Activated T-helper 2 cell treated with anti-CD3 and anti-CD28 coated beads, Interferon-gamma antibody, Interleukin-2, Interleukin-4, amounts not matched to agents 10 μg/mL and 5 μg/mL and 100 μg/mL, durations not matched to agents 14 hours and 24 hours and 36 hours (primary cell): ENCODE results near the gene FAM81B. TPM values are rescaled to one million over a fixed set of nuclear protein-coding genes. Genes with fewer than 3 reads are reported as not detected.

Experiments used
- DNase-seq: peaks from one replicate; pipeline ENCODE4 v3.0.0; 2021; ENCODE audit warnings: low spot score
- H3K27ac Mint-ChIP-seq: one replicate; pipeline ENCODE4 v1.8.0; 2021; ENCODE audit warnings: mixed read lengths
- H3K27me3 Mint-ChIP-seq: one replicate; pipeline ENCODE4 v1.8.0; 2021; ENCODE audit warnings: low read depth, mixed read lengths
- H3K36me3 Mint-ChIP-seq: one replicate; pipeline ENCODE4 v1.8.0; 2021; ENCODE audit warnings: low read depth, mixed read lengths
- H3K4me1 Mint-ChIP-seq: one replicate; pipeline ENCODE4 v1.8.0; 2021; ENCODE audit warnings: low read depth, mixed read lengths
- H3K4me3 Mint-ChIP-seq: one replicate; pipeline ENCODE4 v1.8.0; 2021; ENCODE audit warnings: low read depth, mild to moderate bottlenecking, moderate library complexity, mixed read lengths
- H3K9me3 Mint-ChIP-seq: one replicate; pipeline ENCODE4 v1.8.0; 2021; ENCODE audit warnings: mixed read lengths
- intact Hi-C: fragments of 100-400 bp; cut with micrococcal nuclease; formaldehyde crosslinking; loops from one replicate; pipeline ENCODE4 v1.15.1; 2023
- total RNA-seq: library from RNA; stranded (reverse); gene quantifications from 2 replicates; pipeline ENCODE4 v1.2.3, GENCODE V29; 2022

Gene FAM81B
- total RNA-seq, 1 donor from 2014 or later, result not detected

- H3K27ac Mint-ChIP-seq, result no peak overlapping the region
- DNase-seq, result no peak
- H3K4me3 Mint-ChIP-seq, result no peak overlapping the region
- H3K27me3 Mint-ChIP-seq, result peaks cover 12% of the 10 kb centered on the region
- H3K9me3 Mint-ChIP-seq, result no peaks in the 10 kb centered on the region
- no peaks in the 10 kb centered on the region for H3K4me1 Mint-ChIP-seq
- intact Hi-C loops, result no loop called here
- H3K36me3 Mint-ChIP-seq, result no peaks in the 10 kb centered on the region
Measured at GRCh38 chr5:95447961-95448360, 56.8 kb downstream of the FAM81B start.

GRCh38 chr5:95448789-95449188 is 57.6 kb downstream of the FAM81B start:
- H3K4me3 Mint-ChIP-seq, result no peak overlapping the region
- H3K27me3 Mint-ChIP-seq, result peaks cover 9% of the 10 kb centered on the region
- intact Hi-C loops, result no loop called here
- H3K36me3 Mint-ChIP-seq, result no peaks in the 10 kb centered on the region
- no peak overlapping the region for H3K27ac Mint-ChIP-seq
- DNase-seq, result no peak
- H3K9me3 Mint-ChIP-seq, result no peaks in the 10 kb centered on the region
- H3K4me1 Mint-ChIP-seq, result no peaks in the 10 kb centered on the region

- DNase-seq, result no peak
- intact Hi-C loops, result no loop called here
- Mint-ChIP-seq H3K27ac (no peak overlapping the region), H3K9me3 (no peaks in the 10 kb centered on the region), H3K4me3 (no peak overlapping the region), H3K27me3 (peaks cover 4% of the 10 kb centered on the region), H3K4me1 (no peaks in the 10 kb centered on the region), H3K36me3 (no peaks in the 10 kb centered on the region)
Measured at GRCh38 chr5:95449460-95449859, 58.3 kb downstream of the FAM81B start.

DNA sequence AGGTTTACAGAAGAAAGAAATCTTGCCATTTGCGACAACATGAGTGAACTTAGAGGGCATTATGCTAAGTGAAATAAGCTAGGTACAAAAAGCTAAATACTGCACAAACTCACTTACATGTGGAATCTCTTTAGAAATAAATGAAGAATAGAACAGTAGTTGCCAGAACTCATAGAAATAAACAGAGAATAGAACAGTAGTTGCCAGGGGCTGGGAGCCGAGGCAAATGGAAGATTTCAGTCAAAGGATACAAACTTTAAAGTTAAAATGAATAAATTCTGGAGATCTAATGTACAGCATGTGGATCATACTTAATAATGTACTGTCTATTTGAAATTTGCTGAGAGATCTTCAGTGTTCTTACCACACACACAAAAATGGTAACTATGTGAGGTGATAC is 63.4 kb downstream of the FAM81B start:
- Mint-ChIP-seq H3K4me1 (no peaks in the 10 kb centered on the region), H3K27ac (no peak overlapping the region), H3K4me3 (no peak overlapping the region), H3K36me3 (peaks cover 1% of the 10 kb centered on the region), H3K27me3 (peaks cover 2% of the 10 kb centered on the region), H3K9me3 (no peaks in the 10 kb centered on the region)
- DNase-seq, result no peak
- intact Hi-C loops, result no loop called here

DNA sequence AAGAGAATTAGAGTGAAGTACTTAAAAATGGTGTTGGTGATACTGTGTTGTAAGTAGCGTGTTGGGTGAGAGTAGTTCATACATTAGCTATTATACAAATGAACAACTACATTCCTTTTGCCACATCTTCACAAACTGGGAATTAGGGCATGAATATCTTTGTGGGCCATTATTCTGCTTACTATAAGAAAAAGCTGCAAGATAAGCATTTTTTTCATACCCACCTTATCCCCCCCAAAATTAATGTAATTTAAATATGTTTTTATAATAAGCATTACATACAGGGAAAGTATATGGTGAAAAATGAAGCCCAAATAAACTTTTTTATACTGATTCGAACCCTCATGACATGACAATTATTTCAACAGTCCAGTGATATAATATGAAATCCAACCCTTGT is 69.5 kb downstream of the FAM81B start:
- Mint-ChIP-seq H3K27me3 (no peaks in the 10 kb centered on the region), H3K27ac (no peak overlapping the region), H3K4me3 (no peak overlapping the region), H3K4me1 (no peaks in the 10 kb centered on the region), H3K9me3 (no peaks in the 10 kb centered on the region), H3K36me3 (peaks cover 18% of the 10 kb centered on the region)
- DNase-seq, result no peak
- intact Hi-C loops, result no loop called here

DNA sequence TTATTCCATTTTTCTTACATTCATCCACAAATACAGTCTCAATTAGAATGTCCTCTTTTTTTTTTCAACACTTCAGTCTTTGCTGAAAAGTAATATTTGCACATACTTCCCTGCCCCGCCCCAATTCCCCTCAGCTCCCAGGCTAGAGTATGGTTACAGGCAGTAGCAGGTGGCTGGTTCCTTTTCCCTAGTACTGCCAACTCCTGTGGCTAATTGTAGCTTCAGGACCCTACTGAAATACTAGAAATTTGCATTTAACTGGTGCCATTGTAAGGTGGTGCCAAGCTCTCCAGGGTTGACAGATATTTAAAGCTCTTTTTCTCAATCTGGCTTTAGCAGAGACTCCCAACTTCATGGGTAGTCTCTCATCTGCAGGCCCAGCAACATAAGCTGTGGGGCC is 80.3 kb downstream of the FAM81B start:
- Mint-ChIP-seq H3K27me3 (no peaks in the 10 kb centered on the region), H3K9me3 (no peaks in the 10 kb centered on the region), H3K27ac (no peak overlapping the region), H3K4me1 (no peaks in the 10 kb centered on the region), H3K36me3 (peaks cover 35% of the 10 kb centered on the region), H3K4me3 (no peak overlapping the region)
- no peak for DNase-seq
- intact Hi-C loops, result no loop called here

DNA sequence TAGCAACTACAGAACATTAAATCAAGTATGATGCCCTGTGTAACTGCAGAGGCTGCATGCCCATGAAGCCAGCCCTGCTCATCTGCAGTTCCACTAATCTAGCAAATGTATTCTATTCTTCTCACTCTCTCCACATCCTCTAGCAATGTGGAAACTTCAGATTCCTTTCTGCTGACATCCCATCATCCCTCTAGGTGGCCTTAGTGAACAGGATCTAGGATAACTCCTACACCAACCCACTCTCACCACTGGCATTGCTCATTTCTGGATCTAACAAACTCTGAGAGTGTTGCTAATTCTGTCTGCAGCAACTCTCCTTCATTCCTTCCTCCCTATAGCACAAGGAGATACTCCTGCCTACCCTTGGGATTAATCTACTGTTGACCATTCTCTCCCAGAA is 80.8 kb downstream of the FAM81B start:
- intact Hi-C loops, result no loop called here
- no peak overlapping the region for H3K27ac Mint-ChIP-seq
- no peaks in the 10 kb centered on the region for H3K9me3 Mint-ChIP-seq
- H3K27me3 Mint-ChIP-seq, result no peaks in the 10 kb centered on the region
- no peak for DNase-seq
- no peaks in the 10 kb centered on the region for H3K4me1 Mint-ChIP-seq
- H3K4me3 Mint-ChIP-seq, result no peak overlapping the region
- peaks cover 37% of the 10 kb centered on the region for H3K36me3 Mint-ChIP-seq

- intact Hi-C loops, result no loop called here
- H3K9me3 Mint-ChIP-seq, result peaks cover 30% of the 10 kb centered on the region
- H3K36me3 Mint-ChIP-seq, result peaks cover 81% of the 10 kb centered on the region
- no peaks in the 10 kb centered on the region for H3K27me3 Mint-ChIP-seq
- H3K27ac Mint-ChIP-seq, result no peak overlapping the region
- H3K4me1 Mint-ChIP-seq, result no peaks in the 10 kb centered on the region
- H3K4me3 Mint-ChIP-seq, result no peak overlapping the region
- no peak for DNase-seq
Measured at GRCh38 chr5:95484421-95484820, 93.3 kb downstream of the FAM81B start.

- no peak overlapping the region for H3K4me3 Mint-ChIP-seq
- no peak for DNase-seq
- no peak overlapping the region for H3K27ac Mint-ChIP-seq
- intact Hi-C loops, result no loop called here
- H3K9me3 Mint-ChIP-seq, result peaks cover 30% of the 10 kb centered on the region
- H3K4me1 Mint-ChIP-seq, result no peaks in the 10 kb centered on the region
- peaks cover 80% of the 10 kb centered on the region for H3K36me3 Mint-ChIP-seq
- H3K27me3 Mint-ChIP-seq, result no peaks in the 10 kb centered on the region
Measured at GRCh38 chr5:95486191-95486590, 95.0 kb downstream of the FAM81B start.

DNA sequence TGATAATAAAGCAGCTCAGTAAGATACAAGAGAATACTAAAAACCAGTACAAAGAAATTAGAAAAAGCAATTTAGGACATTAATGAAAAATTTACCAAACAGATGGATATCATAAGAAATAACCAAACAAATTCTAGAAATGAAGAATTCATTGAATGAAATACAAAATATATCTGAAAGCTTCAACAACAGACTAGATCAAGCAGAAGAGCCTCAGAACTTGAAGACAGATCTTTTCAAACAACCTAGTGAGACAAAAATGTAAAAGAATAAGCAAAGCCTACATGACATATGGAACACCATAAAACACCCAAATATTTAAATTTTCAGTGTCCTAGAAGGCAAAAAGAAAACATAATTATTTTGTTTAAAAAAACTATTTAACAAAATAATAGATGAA is 96.7 kb downstream of the FAM81B start:
- Mint-ChIP-seq H3K36me3 (peaks cover 81% of the 10 kb centered on the region), H3K9me3 (peaks cover 26% of the 10 kb centered on the region), H3K4me3 (no peak overlapping the region), H3K27me3 (no peaks in the 10 kb centered on the region), H3K27ac (no peak overlapping the region), H3K4me1 (no peaks in the 10 kb centered on the region)
- intact Hi-C loops, result no loop called here
- DNase-seq, result no peak

Other genes with a start within 250 kb of the FAM81B start
- gene MCTP1, start 106.3 kb upstream of the FAM81B start, total RNA-seq, result not detected in 2 replicates
- gene SKIC3, start 163.6 kb downstream of the FAM81B start, total RNA-seq, result 60.2 and 61.6 TPM in 2 replicates
- 4.0 and 4.6 TPM in 2 replicates for gene ARSK, start 163.7 kb downstream of the FAM81B start, total RNA-seq
- 0.11 and 0.14 TPM in 2 replicates for gene GPR150, start 228.7 kb downstream of the FAM81B start, total RNA-seq